ENCODE measurements around the gene ADCYAP1R1. TPM values are rescaled to one million over a fixed set of nuclear protein-coding genes. Genes with fewer than 3 reads are reported as not detected.

The ADCYAP1R1 gene
- total and polyA plus RNA-seq, 2 of the 8 experiments (the other 6 are each of a cell fraction or from before 2014, with no cell fraction given), result 14.4 to 14.6 TPM

DNA sequence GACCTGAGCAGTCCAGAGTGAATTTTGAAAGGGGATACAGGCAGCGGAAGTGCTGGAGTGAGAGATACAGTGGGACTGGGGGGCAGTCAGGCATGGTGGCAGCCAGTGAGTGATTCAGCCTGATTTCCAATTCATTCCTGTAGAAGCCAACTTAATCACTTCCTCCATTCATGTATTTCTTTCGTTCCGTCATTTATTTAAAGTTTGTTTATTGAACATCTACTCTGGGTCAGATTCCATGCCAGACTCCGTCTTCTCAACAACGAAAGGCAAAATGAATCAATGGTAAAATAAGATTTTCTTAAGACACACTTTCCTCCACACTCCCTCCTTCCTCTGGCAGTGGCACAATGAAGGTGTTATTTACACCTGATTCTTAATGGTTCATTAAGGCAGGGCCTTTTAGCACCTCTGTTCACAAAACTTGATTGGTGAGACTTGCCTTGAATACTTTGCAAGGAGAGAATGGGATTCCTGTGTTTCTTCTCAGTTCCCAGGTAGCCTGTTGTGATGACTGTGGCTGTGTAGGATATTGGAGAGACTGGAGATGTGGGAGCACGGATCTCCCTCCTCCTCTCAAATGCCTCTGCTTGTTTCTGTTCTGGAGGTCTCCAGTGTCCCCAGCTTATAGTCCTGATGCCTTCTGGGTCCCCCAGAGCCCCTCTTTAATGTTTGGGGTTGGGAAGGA is 27.9 kb downstream of the ADCYAP1R1 start:
- Histone ChIP-seq H3K27ac (ENCODE audit: low read depth, low read length) (no peak overlapping the region), H3K79me2 (ENCODE audit: control insufficient read depth in 1 of 2, insufficient read depth in 2 of 2, low read length in 2 of 2) (no peaks in the 10 kb centered on the region), H3K4ac (replicated peaks; ENCODE audit: insufficient read length, low read depth, low read length) (no peak overlapping the region), H2BK15ac (ENCODE audit: low read length) (no peak overlapping the region), H2BK5ac (ENCODE audit: low read depth, low read length) (no peak overlapping the region), H3K9ac (replicated peaks in 1 of 4; ENCODE audit: extremely low read depth in 1 of 4, low read depth in 3 of 4, low read length in 3 of 4) (no peak overlapping the region), H3K9me3 (ENCODE audit: insufficient read depth in 2 of 2, low read depth in 1 of 2, low read length in 1 of 2) (no peaks in the 10 kb centered on the region), H3K23ac (ENCODE audit: insufficient read length) (no peak overlapping the region), H2AFZ (ENCODE audit: low read length) (no peak overlapping the region), H3K4me3 (ENCODE audit: extremely low read depth in 1 of 4, insufficient read depth in 2 of 4, low read depth in 3 of 4, low read length in 4 of 4) (no peak overlapping the region), H3K36me3 (ENCODE audit: control insufficient read depth in 2 of 4, insufficient read depth in 4 of 4, low read length in 3 of 4) (no peaks in the 10 kb centered on the region; a peak in 1 of 8 replicates), H3K27me3 (replicated peaks in 1 of 4; ENCODE audit: control insufficient read depth in 3 of 4, extremely low read depth in 1 of 4, insufficient read depth in 3 of 4, low read length in 3 of 4) (no peaks in the 10 kb centered on the region), H3K79me1 (ENCODE audit: low read depth, low read length) (peaks cover 6% of the 10 kb centered on the region), H2BK120ac (replicated peaks; ENCODE audit: low read depth, low read length) (no peak overlapping the region), H4K5ac (ENCODE audit: insufficient read length, low read depth, low read length) (no peak overlapping the region), H3K4me2 (ENCODE audit: insufficient read depth in 1 of 2, low read depth in 2 of 2, low read length in 2 of 2) (no peak overlapping the region), H3K18ac (ENCODE audit: extremely low read depth, low read length) (no peak overlapping the region), H4K8ac (ENCODE audit: extremely low read depth, insufficient read depth, low read length) (no peak overlapping the region), H3K56ac (replicated peaks; ENCODE audit: insufficient read length, low read depth, low read length) (no peak overlapping the region), H2AK5ac (ENCODE audit: low read depth, low read length) (no peak overlapping the region), H3K14ac (ENCODE audit: insufficient read length) (no peak overlapping the region), H4K20me1 (replicated peaks in 1 of 2; ENCODE audit: control insufficient read depth in 1 of 2, insufficient read depth in 2 of 2, low read length in 2 of 2) (peaks cover 0 to 10% of the 10 kb centered on the region in 2 experiments), H4K91ac (replicated peaks; ENCODE audit: insufficient read length, low read length) (no peak overlapping the region), H3K23me2 (ENCODE audit: low read depth, low read length) (peaks cover 7% of the 10 kb centered on the region; the same call in 1 of the 2 replicates), H2BK20ac (ENCODE audit: low read length) (no peak overlapping the region), H2BK12ac (ENCODE audit: low read depth, low read length) (no peak overlapping the region), H3K4me1 (replicated peaks in 1 of 4; ENCODE audit: control insufficient read depth in 3 of 4, insufficient read depth in 4 of 4, low read length in 3 of 4) (no peaks in the 10 kb centered on the region; a peak in 1 of 7 replicates)
- DNase-seq (ENCODE audit: low read depth in 1 of 2, low spot score in 2 of 2) (no peak), FAIRE-seq (no peak)
- ChIA-PET POLR2A (ENCODE audit: partially characterized antibody) (no interaction called here), CTCF (ENCODE audit: partially characterized antibody) (interaction anchor here (1.1 to 4.4 kb wide), 2 partner anchors 20 to 67 kb away, joined by 3 to 23 read pairs; no protein-coding TSS in a partner anchor)
- 84% methylated on average over 6 of the region's 6 CpGs; no CpG with 5 or more reads in 1 of the 2 experiments for WGBS, 2 experiments (ENCODE audit: extremely low coverage in 1 of 2, insufficient coverage in 1 of 2, insufficient read length in 1 of 2, insufficient replicate concordance in 2 of 2, low coverage in 1 of 2, low lambda C conversion rate in 2 of 2, missing lambda C conversion rate in 1 of 2)
- no peak for TF ChIP-seq MAFK (IDR thresholded peaks at IDR 0.05; ENCODE audit: low read depth, low read length)
- no peak for TF ChIP-seq CTBP2 (IDR thresholded peaks at IDR 0.05; ENCODE audit: borderline replicate concordance, insufficient read depth, insufficient read length, low read length)
- no peak for TF ChIP-seq GABPA (IDR thresholded peaks at IDR 0.05; ENCODE audit: borderline replicate concordance, insufficient read depth, low read length)
- no peak for TF ChIP-seq HDAC6 (IDR thresholded peaks at IDR 0.05; ENCODE audit: low read depth, low read length)
